ENCODE measurements around the gene PPIA. TPM values are rescaled to one million over a fixed set of nuclear protein-coding genes. Genes with fewer than 3 reads are reported as not detected.

PPIA gene
- total RNA-seq, 1 experiment from 2014 or later: 2,836 TPM

DNA sequence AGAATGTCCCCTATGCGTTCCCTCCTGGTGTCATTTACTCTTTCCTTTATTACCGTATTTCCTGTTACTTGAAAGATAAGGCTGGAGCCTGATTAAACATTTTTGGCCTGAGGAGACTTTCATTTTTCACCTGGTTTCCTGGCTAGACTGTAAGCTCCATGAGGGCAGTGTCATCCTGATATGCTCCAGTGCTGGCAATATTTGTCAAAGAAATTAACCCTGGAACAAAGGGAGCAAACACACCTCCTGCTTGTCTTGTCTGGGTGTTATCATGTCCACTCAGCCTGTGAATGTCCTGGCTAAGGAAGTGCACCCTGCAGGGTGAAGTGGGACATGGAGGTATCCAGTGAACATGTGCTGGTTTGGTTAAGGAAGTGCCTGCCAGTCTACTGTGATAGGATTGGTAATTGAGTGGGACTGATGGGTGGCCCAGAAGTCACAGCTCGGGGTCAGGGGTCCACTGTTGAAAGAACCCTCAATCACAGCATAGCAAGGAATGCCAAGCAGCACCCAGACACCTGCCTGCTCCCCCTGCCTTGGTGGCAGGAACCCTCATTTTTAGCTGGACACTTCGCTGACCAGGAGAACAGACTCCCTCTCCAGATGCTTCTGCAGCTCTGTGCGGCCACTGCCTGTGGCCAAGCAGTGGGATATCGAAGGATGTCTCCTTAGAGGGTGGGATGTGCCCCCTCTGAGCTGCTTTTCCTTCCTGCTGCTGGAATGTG is 20.9 kb upstream of the PPIA start (continued):
- TF ChIP-seq, protein P1, sequence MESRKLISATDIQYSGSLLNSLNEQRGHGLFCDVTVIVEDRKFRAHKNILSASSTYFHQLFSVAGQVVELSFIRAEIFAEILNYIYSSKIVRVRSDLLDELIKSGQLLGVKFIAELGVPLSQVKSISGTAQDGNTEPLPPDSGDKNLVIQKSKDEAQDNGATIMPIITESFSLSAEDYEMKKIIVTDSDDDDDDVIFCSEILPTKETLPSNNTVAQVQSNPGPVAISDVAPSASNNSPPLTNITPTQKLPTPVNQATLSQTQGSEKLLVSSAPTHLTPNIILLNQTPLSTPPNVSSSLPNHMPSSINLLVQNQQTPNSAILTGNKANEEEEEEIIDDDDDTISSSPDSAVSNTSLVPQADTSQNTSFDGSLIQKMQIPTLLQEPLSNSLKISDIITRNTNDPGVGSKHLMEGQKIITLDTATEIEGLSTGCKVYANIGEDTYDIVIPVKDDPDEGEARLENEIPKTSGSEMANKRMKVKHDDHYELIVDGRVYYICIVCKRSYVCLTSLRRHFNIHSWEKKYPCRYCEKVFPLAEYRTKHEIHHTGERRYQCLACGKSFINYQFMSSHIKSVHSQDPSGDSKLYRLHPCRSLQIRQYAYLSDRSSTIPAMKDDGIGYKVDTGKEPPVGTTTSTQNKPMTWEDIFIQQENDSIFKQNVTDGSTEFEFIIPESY (IDR thresholded peaks at IDR 0.05; ENCODE audit: extremely low read depth, insufficient replicate concordance, low read length): no peak
- no peak for TF ChIP-seq POLR2A (IDR thresholded peaks at IDR 0.05; ENCODE audit: borderline replicate concordance, extremely low read depth, insufficient read depth, insufficient read length)
- TF ChIP-seq RAD21 (IDR thresholded peaks at IDR 0.05; ENCODE audit: low read depth): no peak
- TF ChIP-seq JUND (IDR thresholded peaks at IDR 0.05): no peak

DNA sequence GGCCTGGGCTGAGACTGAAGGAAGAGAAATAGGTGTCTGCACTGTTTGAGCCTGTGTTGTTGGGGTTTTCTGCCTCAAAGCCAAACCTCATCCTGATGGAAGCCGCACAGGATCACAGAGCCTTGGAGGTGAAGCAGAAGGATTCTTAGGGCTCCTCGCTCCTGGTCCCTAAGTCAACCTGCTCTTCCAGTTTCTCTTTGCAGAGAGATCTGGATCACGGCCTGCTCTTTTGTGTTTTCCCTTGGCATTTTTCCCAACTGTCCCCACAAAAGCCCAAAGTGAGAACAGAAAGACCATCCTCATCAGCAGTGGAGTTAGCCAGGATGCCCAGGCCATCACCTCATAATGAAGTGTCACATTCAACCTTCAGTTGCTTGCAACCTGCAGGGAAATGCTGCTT is 20.3 kb upstream of the PPIA start:
- no peaks in the 10 kb centered on the region for H3K27me3 ChIP-seq (ENCODE audit: insufficient read depth, low read length)
- no peak overlapping the region for H3K27ac ChIP-seq (ENCODE audit: low read depth, low read length)
- no peaks in the 10 kb centered on the region for H3K4me1 ChIP-seq (ENCODE audit: control insufficient read depth in 1 of 2, insufficient read depth in 2 of 2, low read length in 2 of 2)
- H3K4me2 ChIP-seq (ENCODE audit: low read length): no peak overlapping the region
- CTCF ChIA-PET: no interaction called here
- no TSS peak for BruUV-seq (replicated peaks)
- POLR2A ChIA-PET: no interaction called here
- no peaks in the 10 kb centered on the region for H3K36me3 ChIP-seq (ENCODE audit: control insufficient read depth in 1 of 2, insufficient read depth in 2 of 2, low read length in 2 of 2)
- H3K9me2 ChIP-seq (ENCODE audit: insufficient read depth): no peaks in the 10 kb centered on the region
- intact Hi-C loops (cut with micrococcal nuclease): no loop called here
- H3K9me3 ChIP-seq (ENCODE audit: control insufficient read depth in 1 of 2, insufficient read depth in 1 of 2, low read depth in 1 of 2, low read length in 2 of 2): no peaks in the 10 kb centered on the region
- DNase-seq (ENCODE audit: low read depth, low spot score) (no peak), ATAC-seq (no peak)
- no peaks in the 10 kb centered on the region for H3K79me2 ChIP-seq (ENCODE audit: insufficient read depth, low read length)
- TF ChIP-seq POLR2A (IDR thresholded peaks at IDR 0.05; ENCODE audit: borderline replicate concordance, extremely low read depth, insufficient read depth, insufficient read length) (no peak), ZFX (IDR thresholded peaks at IDR 0.05) (no peak), EZH2phosphoT487 (IDR thresholded peaks at IDR 0.05; ENCODE audit: borderline replicate concordance) (no peak), FOSL1 (IDR thresholded peaks at IDR 0.05; ENCODE audit: low read depth) (no peak), SIN3A (IDR thresholded peaks at IDR 0.05; ENCODE audit: low read depth) (no peak), TCF7L2 (IDR thresholded peaks at IDR 0.05; ENCODE audit: borderline replicate concordance, extremely low read depth, insufficient read depth, insufficient read length) (no peak), JUND (IDR thresholded peaks at IDR 0.05) (no peak), POLR2AphosphoS5 (IDR thresholded peaks at IDR 0.05; ENCODE audit: low read depth, low read length) (no peak), RAD21 (IDR thresholded peaks at IDR 0.05; ENCODE audit: low read depth) (no peak), YY1 (IDR thresholded peaks at IDR 0.05; ENCODE audit: extremely low read depth, insufficient replicate concordance, low read depth, low read length) (no peak), ELF1 (IDR thresholded peaks at IDR 0.05; ENCODE audit: borderline replicate concordance, low read depth) (no peak), CEBPB (IDR thresholded peaks at IDR 0.05; ENCODE audit: low read depth) (no peak), SRF (IDR thresholded peaks at IDR 0.05; ENCODE audit: low read depth) (no peak), SP1 (IDR thresholded peaks at IDR 0.05; ENCODE audit: low read depth) (no peak), ZNF274 (IDR thresholded peaks at IDR 0.05; ENCODE audit: low read depth, low read length) (no peak)
- TF ChIP-seq, protein P1 (IDR thresholded peaks at IDR 0.05; ENCODE audit: extremely low read depth, insufficient replicate concordance, low read length): no peak
- TF ChIP-seq, protein P2, sequence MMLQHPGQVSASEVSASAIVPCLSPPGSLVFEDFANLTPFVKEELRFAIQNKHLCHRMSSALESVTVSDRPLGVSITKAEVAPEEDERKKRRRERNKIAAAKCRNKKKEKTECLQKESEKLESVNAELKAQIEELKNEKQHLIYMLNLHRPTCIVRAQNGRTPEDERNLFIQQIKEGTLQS (IDR thresholded peaks at IDR 0.05): no peak
- TF ChIP-seq, protein P3, sequence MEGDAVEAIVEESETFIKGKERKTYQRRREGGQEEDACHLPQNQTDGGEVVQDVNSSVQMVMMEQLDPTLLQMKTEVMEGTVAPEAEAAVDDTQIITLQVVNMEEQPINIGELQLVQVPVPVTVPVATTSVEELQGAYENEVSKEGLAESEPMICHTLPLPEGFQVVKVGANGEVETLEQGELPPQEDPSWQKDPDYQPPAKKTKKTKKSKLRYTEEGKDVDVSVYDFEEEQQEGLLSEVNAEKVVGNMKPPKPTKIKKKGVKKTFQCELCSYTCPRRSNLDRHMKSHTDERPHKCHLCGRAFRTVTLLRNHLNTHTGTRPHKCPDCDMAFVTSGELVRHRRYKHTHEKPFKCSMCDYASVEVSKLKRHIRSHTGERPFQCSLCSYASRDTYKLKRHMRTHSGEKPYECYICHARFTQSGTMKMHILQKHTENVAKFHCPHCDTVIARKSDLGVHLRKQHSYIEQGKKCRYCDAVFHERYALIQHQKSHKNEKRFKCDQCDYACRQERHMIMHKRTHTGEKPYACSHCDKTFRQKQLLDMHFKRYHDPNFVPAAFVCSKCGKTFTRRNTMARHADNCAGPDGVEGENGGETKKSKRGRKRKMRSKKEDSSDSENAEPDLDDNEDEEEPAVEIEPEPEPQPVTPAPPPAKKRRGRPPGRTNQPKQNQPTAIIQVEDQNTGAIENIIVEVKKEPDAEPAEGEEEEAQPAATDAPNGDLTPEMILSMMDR (IDR thresholded peaks at IDR 0.05 in 2 of 3, conservative IDR thresholded peaks at IDR 0.05 in 1 of 3; ENCODE audit: borderline replicate concordance in 1 of 3, insufficient read depth in 1 of 3, low read depth in 2 of 3, low read length in 2 of 3): no peak
- TF ChIP-seq, protein P4, sequence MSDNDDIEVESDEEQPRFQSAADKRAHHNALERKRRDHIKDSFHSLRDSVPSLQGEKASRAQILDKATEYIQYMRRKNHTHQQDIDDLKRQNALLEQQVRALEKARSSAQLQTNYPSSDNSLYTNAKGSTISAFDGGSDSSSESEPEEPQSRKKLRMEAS (IDR thresholded peaks at IDR 0.05): no peak
- no peak overlapping the region for H3K4me3 ChIP-seq (replicated peaks in 1 of 2; ENCODE audit: low read depth in 1 of 2, low read length in 2 of 2)
- no peaks in the 10 kb centered on the region for H4K20me1 ChIP-seq (ENCODE audit: insufficient read depth)
- no peak overlapping the region for H3K9ac ChIP-seq (ENCODE audit: low read length)
- no peak overlapping the region for H2AFZ ChIP-seq (ENCODE audit: low read depth, low read length, poor library complexity, severe bottlenecking)
- RAD21 ChIA-PET (ENCODE audit: low non-redundant PET in 1 of 2, low total read pairs in 2 of 2, uncharacterized antibody in 2 of 2, unreplicated experiment in 2 of 2): no interaction called here

Measured in HCT116 (cell line).